ENCODE measurements around the gene CTNNA1.
A peak's percentile ranks its signal among the peaks of the same experiment; 100 is the strongest.
"Not testable (repeated sequence)": the region's sequence is repeated elsewhere in the genome, so short reads cannot be mapped to it uniquely, and the experiment has no call there.

The CTNNA1 gene

DNA sequence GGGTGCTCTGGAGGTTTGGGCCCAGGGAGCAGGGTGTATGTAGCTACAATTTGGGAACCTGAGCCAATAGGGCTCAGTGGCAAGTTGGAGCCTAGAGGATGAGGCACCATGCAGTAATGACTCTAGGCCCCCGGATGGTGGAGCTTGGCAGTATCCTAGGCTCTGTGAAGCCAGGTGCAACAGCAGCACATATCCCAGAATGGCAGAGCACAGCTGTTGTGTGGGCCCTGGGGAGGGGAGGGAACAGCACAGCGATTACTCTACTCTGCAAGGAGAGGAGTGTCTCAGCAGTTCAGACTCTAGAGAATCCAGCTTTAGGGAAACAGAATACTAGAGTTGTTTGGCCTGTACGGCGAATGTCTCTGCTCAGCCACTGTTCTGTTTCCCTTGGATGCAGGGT, 65.9 kb downstream of the CTNNA1 start:
- no peak for DNase-seq

DNA sequence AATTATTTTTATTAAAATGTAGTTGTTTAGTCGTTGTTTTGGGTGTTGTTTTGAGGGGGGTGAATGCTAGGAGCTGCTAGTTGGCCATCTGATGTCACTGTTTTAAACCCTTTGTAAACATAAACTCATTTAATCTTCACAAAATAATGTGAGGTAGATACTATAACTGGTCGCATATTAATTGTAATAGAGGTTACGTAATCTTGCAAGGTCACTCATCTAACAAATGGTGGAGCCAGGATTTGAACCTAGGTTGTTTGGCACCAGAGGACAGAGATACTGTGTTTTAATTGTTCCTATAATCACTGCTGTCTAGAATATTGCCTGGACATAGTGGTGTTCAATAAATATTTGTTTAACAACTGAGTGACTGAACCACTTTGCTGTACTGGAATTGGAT, 67.5 kb downstream of the CTNNA1 start:
- DNase-seq = no peak

DNA sequence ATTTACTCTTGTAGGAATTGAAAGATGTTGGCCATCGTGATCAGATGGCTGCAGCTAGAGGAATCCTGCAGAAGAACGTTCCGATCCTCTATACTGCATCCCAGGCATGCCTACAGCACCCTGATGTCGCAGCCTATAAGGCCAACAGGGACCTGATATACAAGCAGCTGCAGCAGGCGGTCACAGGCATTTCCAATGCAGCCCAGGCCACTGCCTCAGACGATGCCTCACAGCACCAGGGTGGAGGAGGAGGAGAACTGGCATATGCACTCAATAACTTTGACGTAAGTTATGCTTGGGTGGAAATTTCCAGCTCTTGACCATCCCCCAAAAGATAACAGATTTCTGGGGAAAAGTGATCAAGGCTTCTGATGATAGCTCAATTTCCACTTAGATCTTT, 71.3 kb downstream of the CTNNA1 start:
- no peak for DNase-seq

DNA sequence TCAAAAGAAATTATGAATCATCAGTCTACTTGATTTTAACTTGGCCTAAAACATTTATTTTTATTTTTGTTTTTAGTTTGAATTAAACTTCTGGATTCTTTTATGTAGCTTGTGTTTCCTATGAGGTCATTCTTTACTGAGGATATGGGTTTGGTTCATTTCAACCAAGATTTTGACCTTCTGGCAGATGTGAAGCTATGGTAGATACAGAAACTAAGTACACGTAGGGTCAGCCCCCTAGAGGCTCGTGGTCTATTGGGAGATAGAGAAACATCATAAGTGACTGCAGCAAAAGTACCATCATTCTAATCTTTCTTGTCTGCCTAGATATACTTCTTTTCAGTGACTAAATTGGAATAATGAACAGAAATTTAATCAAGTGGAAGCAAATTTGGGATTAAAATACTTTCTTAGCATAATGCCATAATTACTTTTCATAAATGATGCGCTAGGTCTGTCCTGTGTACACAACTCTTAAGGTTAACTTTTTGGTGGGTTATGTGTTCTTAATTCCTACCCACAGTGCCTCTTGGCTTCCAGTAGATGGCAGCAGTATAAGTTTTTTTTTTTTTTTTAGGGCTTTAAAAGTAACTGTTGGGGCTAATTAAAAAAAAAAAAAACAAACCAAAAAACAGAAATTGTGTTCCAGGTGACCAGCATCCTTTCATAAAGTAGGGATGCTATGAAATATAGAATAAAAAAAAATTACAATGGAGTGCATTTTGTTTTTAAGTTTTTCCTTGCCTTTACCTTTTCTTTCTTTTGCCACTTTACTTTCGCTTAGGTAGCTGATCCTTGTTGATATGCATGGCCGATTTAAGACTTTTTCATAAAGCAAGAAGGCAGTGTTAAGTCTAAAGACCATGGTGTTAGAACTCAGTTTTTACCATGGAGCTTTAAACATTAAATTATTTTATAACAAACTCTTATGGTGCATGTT, 72.0 kb downstream of the CTNNA1 start:
- peak; percentile 11 for DNase-seq

DNA sequence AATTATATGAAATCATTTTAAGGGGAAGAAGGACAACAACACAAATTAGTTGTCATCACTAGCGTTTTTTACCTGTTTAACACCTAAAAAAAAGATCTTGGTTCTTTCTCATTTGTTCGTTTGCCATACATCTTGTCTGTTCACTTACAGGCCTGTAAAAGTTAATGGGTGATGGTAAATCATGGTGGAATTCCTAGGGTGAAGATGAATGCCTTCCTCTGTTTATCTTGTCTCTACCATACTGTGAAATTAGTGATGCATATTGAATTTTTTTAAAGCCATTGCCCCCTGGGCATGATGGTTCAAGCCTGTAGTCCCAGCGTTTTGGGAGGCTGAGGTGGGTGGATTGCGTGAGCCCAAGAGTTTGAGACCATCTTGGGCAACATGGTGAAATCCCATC, 75.3 kb downstream of the CTNNA1 start:
- DNase-seq = no peak

DNA sequence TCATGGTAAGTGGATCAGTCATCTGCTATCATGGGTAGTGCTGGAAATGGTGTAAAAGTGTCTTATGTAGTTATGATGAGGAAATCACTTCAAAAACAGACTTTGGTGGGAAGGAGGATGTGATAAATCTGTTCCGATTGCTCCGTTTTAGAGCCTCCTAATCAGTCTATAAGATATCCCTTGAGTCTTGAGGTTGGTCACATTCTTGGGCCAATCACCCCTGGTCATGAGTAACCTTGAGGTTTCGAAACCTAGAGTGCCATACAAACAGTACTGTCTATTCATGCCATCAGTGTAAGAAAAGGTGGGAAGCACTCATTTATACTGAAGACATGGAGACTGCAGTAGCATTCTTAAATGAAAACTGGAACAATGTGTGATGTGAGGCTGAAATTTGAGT, 76.1 kb downstream of the CTNNA1 start:
- no peak for DNase-seq

DNA sequence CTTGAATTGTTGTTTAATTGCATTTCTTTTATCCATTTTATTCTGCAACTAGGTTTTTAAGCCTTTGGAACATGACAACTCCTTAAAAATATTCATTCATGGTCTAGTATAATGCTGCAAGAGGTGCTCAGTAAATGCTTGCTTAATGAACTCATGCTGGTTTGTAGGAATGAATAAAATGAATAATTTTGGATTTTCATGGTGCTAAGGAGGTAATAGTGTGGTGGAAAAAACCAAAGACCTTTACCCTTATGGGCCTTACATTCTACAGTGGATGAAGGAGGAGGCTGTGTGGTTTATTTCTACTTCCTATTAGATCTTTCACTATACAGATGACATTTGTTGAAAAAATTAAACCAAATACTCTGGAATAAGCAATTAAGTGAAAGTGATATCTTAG, 78.5 kb downstream of the CTNNA1 start:
- DNase-seq = no peak

DNA sequence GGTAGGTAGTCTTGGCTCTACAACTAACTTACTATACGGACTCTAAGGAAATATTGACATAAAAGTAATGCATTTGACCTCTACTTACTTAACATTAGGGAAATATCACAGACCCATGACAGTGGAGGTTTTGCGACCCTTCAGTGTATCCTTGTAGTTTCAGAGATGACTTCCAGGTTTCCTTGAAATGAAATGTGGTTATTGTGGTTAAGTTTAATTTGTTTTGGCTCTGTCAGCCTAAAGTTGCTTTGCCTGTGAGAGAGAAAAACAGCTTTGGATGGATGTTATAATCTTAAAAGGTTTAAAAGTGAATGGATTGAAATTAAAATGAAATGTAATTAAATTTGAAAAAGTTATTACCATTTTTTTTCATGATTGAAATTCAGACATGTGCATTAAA, 79.0 kb downstream of the CTNNA1 start:
- no peak for DNase-seq

DNA sequence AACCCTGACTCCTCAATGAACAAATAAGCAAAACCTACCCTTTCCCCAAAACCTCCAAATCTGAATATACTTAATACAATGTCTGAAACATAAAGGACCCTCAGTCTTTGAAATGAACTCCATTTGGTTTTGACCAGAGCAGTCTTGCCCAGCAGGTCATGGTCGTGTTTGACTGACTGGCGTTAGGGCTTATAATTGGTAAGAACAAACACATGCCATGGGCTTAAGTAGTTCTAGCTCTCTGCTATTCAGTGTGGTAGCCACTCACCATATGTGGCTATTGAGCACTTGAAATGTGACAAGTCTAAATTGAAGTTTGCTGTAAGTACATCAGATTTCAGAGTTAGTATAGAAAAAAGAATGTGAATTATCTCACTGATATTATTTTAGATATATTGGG, 79.9 kb downstream of the CTNNA1 start:
- no peak for DNase-seq

DNA sequence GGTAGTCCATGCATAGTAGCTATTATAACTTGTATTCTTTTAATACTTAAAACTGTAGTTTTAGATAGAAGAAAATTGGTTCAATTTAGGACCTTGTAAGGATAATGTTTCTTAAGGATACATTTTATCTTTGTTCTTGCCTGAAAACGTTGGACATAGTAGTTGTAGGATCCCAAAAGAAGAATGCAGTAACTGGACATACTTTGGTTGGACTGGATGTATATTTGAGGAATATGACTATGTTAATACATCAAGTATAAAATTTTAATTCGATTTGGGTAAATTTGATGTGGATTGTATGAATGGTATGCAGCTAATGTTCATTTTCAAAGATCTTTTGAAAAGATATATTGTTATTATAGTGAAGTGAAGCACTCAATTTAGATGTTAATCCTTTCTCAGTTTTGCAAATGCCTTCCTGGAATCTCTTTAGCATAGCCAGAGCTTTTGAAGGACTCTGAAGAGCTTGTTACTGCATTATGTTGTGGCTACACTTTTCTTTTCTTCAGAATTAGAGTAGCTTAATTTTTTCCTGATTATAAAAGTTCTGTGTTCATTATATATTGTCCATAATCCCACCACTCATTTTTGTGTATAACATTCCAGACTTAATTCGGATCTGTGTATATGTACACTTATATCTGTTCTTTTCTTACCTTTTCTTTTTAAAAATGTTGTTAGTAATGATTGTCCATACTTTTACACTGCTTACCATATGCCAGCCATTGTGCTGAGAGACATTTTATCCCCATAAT, 80.7 kb downstream of the CTNNA1 start:
- no peak for DNase-seq

DNA sequence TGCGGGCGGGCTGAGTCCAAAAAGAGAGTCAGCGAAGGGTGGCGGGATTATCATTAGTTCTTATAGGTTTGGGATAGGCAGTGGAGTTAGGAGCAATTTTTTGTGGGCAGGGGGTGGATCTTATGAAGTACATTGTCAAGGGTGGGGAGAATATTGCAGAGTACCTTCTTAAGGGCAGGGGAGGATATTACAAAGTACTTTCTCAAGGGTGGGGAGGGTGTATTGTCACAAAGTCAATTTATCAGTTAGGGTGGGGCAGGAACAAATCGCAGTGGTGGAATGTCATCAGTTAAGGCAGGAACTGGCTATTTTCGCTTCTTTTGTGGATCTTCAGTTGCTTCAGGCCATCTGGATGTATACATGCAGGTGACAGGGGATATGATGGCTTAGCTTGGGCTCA, 81.6 kb downstream of the CTNNA1 start:
- DNase-seq = not testable (repeated sequence)

DNA sequence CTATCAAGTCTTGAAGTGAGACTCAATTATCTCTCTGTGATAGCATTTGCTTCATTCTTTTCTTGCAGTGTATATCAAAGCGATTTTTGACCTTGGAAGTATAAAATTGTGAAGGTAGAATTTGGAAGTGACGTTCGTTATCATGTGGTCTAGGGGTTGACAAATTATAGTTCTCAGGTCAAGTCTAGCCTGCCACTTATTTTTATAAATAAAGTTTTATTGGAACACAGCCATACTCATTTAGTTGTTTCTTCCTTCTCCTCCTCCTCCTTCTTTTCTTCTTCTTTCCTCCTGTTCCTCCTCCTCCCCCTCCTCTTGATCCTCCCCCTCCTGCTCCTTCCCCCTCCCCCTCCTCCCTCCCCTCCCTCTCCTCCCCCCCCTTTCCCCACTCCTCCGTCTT, 83.9 kb downstream of the CTNNA1 start:
- DNase-seq = no peak

DNA sequence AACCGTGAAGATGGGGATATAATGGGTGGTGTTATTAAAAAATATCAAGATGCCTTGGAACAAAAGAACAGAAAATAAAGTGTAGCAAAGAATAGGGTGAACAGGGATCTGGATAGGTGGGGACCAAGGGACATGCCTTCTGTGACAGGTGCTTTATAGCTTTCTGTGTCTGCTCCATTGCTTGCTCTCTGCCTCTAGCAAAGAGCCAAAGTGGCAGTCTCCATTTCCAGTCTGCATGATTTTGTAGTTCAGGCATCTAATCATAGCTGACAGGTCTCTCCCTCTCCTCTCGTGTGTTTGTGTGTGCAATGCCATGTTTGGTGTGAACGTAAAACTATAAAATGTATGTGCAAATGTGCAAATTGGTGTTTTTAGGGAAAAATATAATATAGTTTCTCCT, 86.9 kb downstream of the CTNNA1 start:
- no peak for DNase-seq

DNA sequence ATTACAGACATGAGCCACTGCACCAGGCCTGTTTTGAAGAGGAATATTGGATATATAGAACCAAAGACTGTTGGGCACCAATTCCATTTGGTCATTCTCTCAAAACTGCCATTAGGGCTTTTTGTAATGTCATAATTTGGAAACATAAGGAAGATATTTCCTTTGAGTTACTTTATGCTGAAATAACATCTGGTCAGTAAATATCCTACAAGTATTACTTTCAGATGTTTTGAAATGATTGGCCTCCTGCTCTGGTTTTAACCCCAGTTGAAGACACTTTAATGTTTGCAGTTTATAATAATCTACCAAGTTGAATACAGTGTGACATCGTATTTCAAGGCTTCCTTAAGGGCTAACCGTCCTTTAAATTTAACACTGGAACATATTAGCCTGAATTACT, 88.3 kb downstream of the CTNNA1 start:
- no peak for DNase-seq

DNA sequence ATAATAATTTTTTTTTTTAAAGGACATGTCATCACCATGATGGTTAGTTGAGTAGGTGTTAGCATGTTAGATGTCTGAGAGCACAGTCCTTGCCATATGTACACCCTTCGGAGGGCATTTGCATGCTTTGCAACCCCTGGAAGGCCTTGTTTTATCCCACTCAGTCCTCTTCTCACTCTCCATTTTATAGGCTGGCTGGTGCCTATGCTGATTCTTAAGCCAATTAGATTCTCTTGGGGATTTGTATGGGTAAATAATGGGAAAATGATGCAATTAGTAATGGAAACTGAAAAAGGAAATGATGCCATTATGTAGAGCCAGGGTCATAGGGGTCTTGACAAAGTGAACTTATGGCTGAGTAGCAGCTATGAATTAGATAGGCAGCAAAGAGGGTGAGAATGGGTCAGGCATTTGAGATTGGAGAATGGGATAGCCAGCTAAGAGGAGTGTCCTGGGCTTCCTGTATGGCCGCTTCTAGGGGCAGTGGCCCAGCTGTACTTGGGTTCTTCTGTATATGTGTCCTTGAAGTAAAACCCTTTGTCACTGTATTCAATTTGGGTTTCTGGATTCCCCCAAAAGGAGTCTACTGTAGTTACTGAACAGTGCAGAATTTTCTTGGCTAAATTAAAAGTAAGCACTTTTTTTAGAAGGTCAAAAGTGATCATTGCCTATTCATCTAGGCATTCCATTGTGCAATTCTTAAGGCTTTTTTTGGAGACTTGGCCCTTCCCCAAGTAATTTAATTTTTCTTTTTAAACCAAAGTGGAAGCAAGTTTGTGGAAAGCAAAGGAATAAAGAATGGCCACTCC, 90.3 kb downstream of the CTNNA1 start:
- DNase-seq = no peak

DNA sequence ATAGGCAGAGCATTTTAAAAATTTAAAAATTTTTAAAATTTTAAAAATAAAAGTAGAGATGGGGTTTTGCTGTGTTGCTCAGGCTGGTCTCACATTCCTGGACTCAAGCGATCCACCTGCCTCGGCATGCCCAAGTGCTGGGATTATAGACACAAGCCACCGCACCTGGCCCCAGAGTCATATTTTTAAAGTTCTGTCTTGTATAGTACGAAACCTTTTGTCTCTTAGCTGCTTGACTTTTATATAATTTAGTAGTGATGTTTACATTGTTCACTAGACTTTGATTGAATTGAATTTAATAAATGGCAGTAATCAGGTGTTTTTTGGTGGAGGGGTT, 90.9 kb downstream of the CTNNA1 start:
- no peak for DNase-seq

DNA sequence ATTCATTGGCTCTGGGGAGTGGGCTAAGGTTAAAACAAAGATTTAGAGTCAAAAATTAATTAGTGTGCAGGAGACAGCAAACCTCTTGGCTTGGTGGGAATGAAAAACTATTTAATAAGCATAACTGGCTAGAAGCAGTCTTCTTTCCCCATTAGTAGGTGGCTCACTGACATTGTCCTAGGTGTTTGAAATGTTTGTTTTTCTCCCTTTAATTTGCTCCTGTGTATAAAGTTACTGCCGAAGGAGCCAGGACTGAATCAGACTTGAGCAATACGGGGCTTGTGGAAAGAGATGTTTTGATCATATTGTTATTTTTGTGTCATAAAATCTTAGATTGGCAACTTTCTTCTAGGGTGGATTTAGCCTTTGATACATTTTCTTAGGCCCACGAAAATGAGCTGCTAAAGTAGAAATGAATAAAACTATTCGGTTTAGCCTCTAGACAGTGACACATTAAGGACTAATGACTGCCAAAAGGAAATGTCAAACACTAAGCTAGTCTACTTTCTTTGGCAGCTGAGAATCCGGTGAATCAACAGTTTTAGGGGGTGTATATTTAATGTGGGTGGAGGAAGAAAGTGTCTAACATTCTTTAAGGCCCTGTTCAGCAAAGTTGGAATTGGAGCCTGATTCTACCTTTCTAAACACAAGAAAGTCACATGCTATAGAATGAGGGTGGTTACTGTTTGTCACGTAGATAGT, 91.7 kb downstream of the CTNNA1 start:
- DNase-seq = no peak

DNA sequence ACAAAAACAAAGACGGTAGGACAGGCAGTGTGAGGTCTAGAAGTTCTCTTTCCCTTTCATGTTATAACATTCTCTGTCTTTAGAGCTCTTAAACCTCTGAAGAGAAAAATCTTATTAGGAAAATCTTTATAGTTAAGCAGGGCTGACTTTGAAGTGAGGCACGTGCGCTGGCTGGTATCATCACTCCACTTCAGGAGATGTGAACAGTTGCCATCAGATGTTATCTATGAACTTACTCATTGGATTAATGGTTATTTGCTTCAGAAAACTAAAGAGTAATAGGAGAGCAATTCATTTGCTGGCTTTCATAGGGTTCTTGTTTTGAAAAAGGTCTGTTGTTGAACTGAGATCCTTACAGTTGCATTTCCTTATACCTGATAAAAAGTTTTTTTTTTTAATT, 96.2 kb downstream of the CTNNA1 start:
- DNase-seq = no peak

DNA sequence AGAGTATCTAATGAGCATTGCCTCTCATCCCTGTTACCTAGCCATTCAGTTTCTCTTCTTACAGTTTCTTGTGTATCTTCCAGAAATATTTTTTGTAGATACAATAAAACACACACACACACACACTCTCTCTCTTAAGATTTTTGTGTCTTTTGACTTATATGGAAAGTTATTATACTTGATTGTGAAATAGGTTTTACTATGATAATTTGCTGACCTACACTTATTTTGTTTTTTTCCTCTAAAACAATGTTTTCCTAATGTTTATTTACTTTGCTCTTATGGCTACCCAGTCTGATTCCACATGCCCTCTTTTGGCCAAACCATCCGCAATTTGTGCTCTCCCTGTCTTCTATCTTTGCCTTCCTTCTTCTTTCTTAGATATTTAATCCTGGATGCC, 96.7 kb downstream of the CTNNA1 start:
- no peak for DNase-seq

DNA sequence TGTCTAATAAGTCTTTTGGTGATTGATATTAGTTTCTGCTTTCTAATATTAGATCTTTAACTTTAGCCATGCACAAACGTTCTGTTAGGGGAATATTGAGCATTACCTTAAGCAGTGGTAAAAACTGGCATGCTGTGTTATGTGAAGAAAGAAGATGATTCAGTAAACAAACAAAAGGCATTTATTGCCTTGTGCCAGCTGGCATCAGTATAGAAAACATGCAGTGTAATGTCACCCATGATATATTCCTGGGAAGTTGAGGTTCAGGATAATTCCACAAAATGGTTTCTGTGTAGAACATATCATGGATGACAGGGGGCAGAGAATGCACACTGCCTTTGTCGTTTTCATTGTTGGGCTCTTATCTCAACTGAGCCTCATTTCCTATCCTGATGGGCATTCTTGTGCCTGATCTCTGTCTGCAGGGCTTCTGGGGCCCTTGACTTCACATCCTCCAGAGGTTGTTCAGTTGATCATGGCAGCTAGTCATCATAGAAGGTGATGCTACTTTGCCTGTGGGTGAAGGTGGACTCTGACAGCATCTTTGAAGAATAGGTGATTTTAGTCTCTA, 97.7 kb downstream of the CTNNA1 start:
- no peak for DNase-seq

DNA sequence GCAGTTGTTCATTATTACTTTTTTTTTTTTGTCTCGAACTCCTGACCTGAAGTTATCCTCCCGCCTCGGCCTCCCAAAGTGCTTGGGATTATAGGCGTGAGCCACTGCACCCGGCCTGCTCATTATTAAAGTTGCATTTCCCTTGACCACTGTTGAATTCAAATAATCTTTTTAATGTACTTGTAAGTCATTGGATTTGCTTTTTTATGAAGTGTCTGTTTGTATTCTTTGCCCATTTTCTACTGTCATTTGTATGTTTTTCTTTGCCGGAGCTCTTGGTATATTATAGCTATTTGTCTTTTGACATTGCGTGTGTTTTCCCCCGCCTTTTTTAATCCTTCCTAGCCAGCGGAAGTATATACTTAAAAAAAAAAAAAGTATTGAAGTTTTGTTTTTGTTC, 99.9 kb downstream of the CTNNA1 start:
- no peak for DNase-seq

DNA sequence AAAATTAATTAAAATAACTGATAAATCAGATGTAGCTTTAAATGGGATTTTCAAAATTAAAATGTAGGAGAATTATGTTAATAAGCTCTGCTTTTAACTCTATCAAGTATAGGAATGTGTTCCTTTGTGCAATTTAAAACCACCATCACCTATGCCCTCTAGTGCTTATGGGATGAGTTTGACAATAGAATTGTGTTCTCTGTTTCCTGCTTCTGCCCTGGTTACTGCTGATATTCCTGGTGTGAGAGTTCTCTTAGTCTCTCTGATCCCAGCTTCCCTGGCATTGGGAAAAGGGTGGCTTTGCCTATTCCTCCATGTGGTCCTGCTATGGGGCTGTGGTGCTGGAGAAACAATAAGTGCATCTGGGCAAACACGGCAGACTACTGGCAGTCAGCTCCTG, 113.8 kb downstream of the CTNNA1 start:
- no peak for DNase-seq

DNA sequence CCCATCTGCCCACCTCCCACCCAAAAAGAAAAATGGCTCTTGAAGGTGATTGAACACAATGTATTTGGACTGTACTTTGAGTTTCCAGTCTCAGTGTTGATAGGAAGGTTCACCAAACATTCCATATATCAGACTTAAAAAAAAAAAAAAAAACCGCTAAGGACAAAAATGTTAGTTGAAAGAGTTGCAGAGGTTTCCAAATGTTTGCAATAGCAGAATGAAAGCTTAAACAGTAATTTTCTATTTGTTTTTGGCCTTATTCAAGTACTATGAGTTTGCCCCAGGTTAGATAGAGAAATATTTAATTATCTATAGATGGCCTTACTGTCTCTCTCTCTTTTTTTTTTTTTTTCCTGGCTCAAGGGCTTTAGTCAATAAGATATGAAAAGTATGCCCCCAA, 115.8 kb downstream of the CTNNA1 start:
- no peak for DNase-seq
